Colonic mucosa (tissue), 4 donors: ENCODE data around the gene MME. TPM values are rescaled to one million over a fixed set of nuclear protein-coding genes. Genes with fewer than 3 reads are reported as not detected.
"Not testable (repeated sequence)": the region's sequence is repeated elsewhere in the genome, so short reads cannot be mapped to it uniquely, and the experiment has no call there.

Experiments
- DNase-seq: peaks from one replicate; pipeline ENCODE4 v3.0.0-alpha.2; 2020
- H3K27ac ChIP-seq: fragments of 200-600 bp; one replicate; pipeline ENCODE4 v1.8.0; 2021
- H3K27me3 ChIP-seq: fragments of 200-600 bp; one replicate; pipeline ENCODE4 v1.8.0; 2021
- H3K36me3 ChIP-seq: fragments of 200-600 bp; one replicate; pipeline ENCODE4 v1.8.0; 2021
- H3K4me1 ChIP-seq: fragments of 200-600 bp; one replicate; pipeline ENCODE4 v1.8.0; 2021; ENCODE audit warnings: mild to moderate bottlenecking
- H3K4me3 ChIP-seq: fragments of 200-600 bp; one replicate; pipeline ENCODE4 v1.8.0; 2021
- H3K9ac ChIP-seq, 2 donors: one replicate each; pipeline ENCODE4 v1.7.0; 2013; ENCODE audit warnings: control low read depth in 2 of 2, low read depth in 2 of 2, low read length in 2 of 2
- H3K9me3 ChIP-seq: fragments of 200-600 bp; one replicate; pipeline ENCODE4 v1.8.0; 2021
- intact Hi-C: fragments of 100-400 bp; cut with DNase I; formaldehyde crosslinking; loops from one replicate; pipeline ENCODE4 v1.14.1; 2022
- total RNA-seq, 2 donors: library from RNA; stranded (reverse); fragmentation: NEBNext Ultra II Directional in 1 of 2; extraction: Animal tissue kit (Norgen Biotek cat#: 25700) in 1 of 2; gene quantifications; one replicate each; pipeline ENCODE4 v1.2.1, GENCODE V29; 2021
- TF ChIP-seq, protein P1 (sequence below): fragments of 200-600 bp; IDR thresholded peaks from one replicate; pipeline ENCODE4 v1.8.0; 2022; ENCODE audit warnings: antibody characterized with exemption, mild to moderate bottlenecking
- donor health status: healthy.
- donor health status: DM: no; HTN: no; CAD: no.
- donor health status: DM: no; HTN: no; CAD: no.

The MME gene
- total RNA-seq, 2 donors from 2014 or later, result 1.4 to 2.6 TPM

DNA sequence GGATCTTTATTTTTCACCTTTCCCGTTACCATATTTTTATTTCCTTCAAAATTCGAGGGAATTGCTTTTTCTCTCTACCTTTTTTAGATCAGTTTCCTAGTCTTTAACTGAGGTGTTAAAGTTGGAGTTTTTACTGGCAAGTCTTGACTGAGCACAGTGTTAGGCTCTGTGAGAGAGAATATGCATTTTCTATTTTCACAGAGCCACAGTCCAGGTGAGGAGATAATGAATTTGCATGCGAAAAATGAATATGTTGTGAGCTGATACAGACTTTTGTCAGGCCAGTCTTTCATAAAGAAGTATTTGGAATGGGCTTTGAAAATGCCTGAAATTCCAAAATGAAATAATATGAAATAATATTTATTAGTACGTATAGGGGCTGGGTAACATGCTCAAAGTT is 31.9 kb downstream of the MME start:
- Histone ChIP-seq H3K36me3 (no peaks in the 10 kb centered on the region), H3K4me3 (no peak overlapping the region), H3K27me3 (no peaks in the 10 kb centered on the region), H3K4me1 (no peaks in the 10 kb centered on the region), H3K9ac (no peak overlapping the region), H3K27ac (no peak overlapping the region), H3K9me3 (no peaks in the 10 kb centered on the region)
- TF ChIP-seq, protein P1, sequence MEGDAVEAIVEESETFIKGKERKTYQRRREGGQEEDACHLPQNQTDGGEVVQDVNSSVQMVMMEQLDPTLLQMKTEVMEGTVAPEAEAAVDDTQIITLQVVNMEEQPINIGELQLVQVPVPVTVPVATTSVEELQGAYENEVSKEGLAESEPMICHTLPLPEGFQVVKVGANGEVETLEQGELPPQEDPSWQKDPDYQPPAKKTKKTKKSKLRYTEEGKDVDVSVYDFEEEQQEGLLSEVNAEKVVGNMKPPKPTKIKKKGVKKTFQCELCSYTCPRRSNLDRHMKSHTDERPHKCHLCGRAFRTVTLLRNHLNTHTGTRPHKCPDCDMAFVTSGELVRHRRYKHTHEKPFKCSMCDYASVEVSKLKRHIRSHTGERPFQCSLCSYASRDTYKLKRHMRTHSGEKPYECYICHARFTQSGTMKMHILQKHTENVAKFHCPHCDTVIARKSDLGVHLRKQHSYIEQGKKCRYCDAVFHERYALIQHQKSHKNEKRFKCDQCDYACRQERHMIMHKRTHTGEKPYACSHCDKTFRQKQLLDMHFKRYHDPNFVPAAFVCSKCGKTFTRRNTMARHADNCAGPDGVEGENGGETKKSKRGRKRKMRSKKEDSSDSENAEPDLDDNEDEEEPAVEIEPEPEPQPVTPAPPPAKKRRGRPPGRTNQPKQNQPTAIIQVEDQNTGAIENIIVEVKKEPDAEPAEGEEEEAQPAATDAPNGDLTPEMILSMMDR, result no peak
- intact Hi-C loops, result no loop called here
- no peak for DNase-seq

DNA sequence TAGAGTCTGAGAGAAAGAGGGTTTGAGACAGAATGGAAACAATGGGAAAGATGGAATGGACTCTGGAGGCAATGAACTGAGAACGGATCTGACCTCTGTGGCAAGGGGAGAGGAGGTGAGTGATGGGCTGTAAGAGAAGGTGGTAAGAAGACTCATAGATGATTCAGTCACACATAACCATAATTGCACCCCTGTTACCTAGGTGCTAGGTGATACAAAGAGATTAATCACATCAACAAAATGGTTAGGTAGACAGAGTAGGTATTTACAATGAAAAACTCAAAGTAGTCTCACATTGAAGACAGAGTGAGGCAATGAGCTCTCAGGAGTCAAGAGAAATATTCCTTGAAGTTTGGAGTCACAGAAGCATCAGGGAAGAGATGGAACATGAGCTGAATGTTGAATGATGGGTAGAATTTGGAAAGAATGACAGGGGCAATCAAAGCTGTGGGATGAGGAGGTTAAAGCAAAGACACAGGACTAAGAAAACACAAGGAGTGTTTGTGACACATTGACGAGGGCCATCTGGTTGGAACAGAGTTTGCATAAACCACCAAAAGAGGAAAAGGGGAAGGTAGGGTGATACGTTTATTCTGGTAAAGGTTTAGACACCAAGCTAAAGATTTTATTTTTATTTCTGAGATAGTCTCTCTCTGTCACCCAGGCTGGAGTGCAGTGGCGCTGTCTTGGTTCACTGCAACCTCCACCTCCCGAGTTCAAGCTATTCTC is 32.7 kb downstream of the MME start:
- H3K27me3 ChIP-seq, result no peaks in the 10 kb centered on the region
- H3K4me3 ChIP-seq, result no peak overlapping the region
- no peak for DNase-seq
- H3K36me3 ChIP-seq, result no peaks in the 10 kb centered on the region
- TF ChIP-seq, protein P1, result no peak
- H3K9me3 ChIP-seq, result no peaks in the 10 kb centered on the region
- no peak overlapping the region for H3K27ac ChIP-seq
- no peak overlapping the region for H3K9ac ChIP-seq
- intact Hi-C loops, result no loop called here
- H3K4me1 ChIP-seq, result no peaks in the 10 kb centered on the region

DNA sequence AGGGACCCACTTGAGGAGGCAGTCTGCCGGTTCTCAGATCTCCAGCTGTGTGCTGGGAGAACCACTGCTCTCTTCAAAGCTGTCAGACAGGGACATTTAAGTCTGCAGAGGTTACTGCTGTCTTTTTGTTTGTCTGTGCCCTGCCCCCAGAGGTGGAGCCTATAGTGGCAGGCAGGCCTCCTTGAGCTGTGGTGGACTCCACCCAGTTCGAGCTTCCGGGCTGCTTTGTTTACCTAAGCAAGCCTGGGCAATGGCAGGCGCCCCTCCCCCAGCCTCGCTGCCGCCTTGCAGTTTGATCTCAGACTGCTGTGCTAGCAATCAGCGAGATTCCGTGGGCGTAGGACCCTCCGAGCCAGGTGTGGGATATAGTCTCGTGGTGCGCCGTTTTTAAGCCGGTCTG is 44.6 kb downstream of the MME start:
- H3K36me3 ChIP-seq, H3K9ac ChIP-seq, intact Hi-C loops, H3K27me3 ChIP-seq, H3K9me3 ChIP-seq, DNase-seq, H3K4me3 ChIP-seq, H3K4me1 ChIP-seq, H3K27ac ChIP-seq: not testable (repeated sequence)

DNA sequence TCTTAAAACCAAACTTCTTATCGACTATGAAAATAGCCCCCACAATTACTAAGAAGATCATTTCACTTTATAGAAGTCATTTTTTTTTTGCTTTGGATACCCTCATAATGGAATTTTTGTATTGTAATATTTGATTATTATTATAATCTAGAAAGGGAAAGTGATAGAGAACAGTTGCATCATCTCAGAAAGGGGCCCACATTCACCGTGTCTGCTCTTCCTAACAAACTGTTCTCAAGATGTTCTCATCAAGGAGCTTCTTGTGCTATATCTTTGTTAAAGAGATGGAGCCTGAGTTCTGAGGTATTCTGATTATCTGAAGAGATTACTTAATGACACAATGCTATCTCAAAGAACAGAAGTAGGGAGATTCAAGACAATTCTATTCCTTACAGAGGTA is 49.3 kb downstream of the MME start:
- TF ChIP-seq, protein P1, result no peak
- no peak for DNase-seq
- no peaks in the 10 kb centered on the region for H3K27me3 ChIP-seq
- intact Hi-C loops, result no loop called here
- no peaks in the 10 kb centered on the region for H3K4me1 ChIP-seq
- no peak overlapping the region for H3K4me3 ChIP-seq
- H3K9ac ChIP-seq, result no peak overlapping the region
- no peaks in the 10 kb centered on the region for H3K36me3 ChIP-seq
- H3K27ac ChIP-seq, result no peak overlapping the region
- H3K9me3 ChIP-seq, result no peaks in the 10 kb centered on the region

DNA sequence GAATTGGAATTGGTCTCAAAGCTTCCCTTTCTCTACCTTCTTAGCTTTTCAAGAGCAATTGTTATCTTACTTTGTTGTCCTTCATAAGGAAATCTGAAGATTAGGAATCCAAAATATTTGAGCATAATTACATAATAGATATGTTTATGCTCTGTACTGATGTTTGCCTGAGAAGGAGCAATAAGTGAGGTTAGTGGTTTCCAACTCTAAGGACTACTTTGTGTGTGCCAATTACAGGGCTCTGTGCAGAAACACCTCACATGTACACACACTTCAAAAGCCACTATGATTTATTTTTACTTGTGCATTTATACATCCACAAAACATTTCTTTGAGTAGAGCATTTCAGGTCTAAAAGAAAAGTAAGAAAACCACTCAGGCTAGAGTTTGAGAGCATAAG is 49.9 kb downstream of the MME start:
- DNase-seq, result no peak
- no peak overlapping the region for H3K27ac ChIP-seq
- intact Hi-C loops, result no loop called here

DNA sequence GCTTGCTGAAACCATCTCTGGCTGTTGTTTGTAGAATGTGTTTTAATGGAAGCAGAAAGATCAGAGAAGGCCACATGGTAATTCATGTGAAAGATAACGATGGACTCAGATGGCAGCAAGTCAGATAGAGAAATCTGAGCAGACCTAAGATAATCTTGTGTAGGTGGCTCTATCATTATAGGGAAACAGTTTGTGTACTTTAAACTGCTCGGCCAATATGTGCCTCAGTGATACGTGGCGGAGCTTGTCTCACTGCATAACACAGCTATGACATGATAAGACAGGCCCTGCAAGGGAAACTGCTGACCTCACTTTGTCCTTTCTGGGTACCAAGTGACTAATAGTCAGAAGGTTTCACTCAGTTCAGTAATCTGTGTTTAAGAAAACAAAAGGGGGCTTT is 51.0 kb downstream of the MME start:
- Histone ChIP-seq H3K36me3 (no peaks in the 10 kb centered on the region), H3K4me3 (no peak overlapping the region), H3K27me3 (no peaks in the 10 kb centered on the region), H3K27ac (no peak overlapping the region), H3K9me3 (no peaks in the 10 kb centered on the region), H3K4me1 (no peaks in the 10 kb centered on the region), H3K9ac (no peak overlapping the region)
- TF ChIP-seq, protein P1, result no peak
- DNase-seq, result no peak
- intact Hi-C loops, result no loop called here

More for the DNA sequence above, 49.9 kb downstream of the MME start:
- no peaks in the 10 kb centered on the region for H3K9me3 ChIP-seq
- no peak overlapping the region for H3K4me3 ChIP-seq
- H3K36me3 ChIP-seq, result no peaks in the 10 kb centered on the region
- no peaks in the 10 kb centered on the region for H3K27me3 ChIP-seq
- TF ChIP-seq, protein P1, result no peak
- no peaks in the 10 kb centered on the region for H3K4me1 ChIP-seq
- H3K9ac ChIP-seq, result no peak overlapping the region

DNA sequence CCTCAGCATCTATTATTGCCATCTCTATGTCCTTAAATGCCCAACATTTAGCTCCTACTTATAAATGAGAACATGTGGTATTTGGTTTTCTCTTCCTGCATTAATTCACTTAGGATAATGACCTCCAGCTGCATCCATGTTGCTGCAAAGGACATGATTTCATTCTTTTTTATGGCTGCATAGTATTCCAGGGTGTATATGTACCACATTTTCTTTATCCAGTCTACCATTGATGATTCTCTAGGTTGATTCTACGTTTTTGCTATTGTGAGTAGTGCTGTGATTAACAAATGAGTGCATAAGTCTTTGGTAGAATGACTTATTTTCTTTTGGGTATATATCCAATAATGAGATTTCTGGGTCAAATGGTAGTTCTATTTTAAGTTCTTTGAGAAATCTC is 54.2 kb downstream of the MME start:
- H3K9ac ChIP-seq, H3K27ac ChIP-seq, DNase-seq, H3K27me3 ChIP-seq, H3K4me1 ChIP-seq, H3K4me3 ChIP-seq, intact Hi-C loops, H3K36me3 ChIP-seq, H3K9me3 ChIP-seq: not testable (repeated sequence)
